ENCODE results near the gene MYADML2.

The MYADML2 gene

DNA sequence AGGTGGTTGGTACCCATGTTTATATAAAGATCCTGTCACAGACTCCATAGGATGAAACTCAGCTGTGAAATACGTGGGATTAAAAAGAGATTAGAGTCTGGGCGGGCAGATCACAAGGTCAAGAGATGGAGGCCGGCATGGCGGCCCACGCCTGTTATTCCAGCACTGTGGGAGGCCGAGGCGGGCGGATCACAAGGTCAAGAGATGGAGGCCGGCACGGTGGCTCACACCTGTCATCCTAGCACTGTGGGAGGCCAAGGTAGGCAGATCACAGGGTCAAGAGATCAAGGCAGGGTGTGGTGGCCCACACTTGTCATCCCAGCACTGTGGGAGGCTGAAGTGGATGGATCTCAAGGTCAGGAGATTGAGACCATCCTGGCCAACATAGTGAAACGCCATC is 51.6 kb downstream of the MYADML2 start:
- no peak for DNase-seq

- no peak for DNase-seq
Measured at GRCh38 chr17:81891303-81891552, 55.8 kb downstream of the MYADML2 start.

GRCh38 chr17:81890447-81891302 is 56.4 kb downstream of the MYADML2 start:
- DNase-seq: peak; percentile 11

All from NCI-H146 (cell line).